Hepatocyte (in vitro differentiated cells): Measurements from ENCODE around the gene ADGRB3. TPM values are rescaled to one million over a fixed set of nuclear protein-coding genes. Genes with fewer than 3 reads are reported as not detected.

Experiments
- DNase-seq: peaks from one replicate; pipeline ENCODE4 v3.0.0-alpha.2; 2016; ENCODE audit warnings: low spot score
- H2AFZ ChIP-seq: fragments of 200-600 bp; sonication (generic); 2 replicates; pipeline ENCODE4 v1.6.0; 2016; ENCODE audit warnings: antibody characterized with exemption, mild to moderate bottlenecking
- H3K27ac ChIP-seq: fragments of 200-600 bp; sonication (generic); 2 replicates; pipeline ENCODE4 v1.5.1; 2016; ENCODE audit warnings: mild to moderate bottlenecking
- H3K27me3 ChIP-seq: fragments of 200-600 bp; sonication (generic); 2 replicates; pipeline ENCODE4 v1.6.1; 2016
- H3K36me3 ChIP-seq: fragments of 200-600 bp; sonication (generic); replicated peaks from 2 replicates; pipeline ENCODE4 v1.5.1; 2016; ENCODE audit warnings: low read depth; ENCODE audit not compliant: insufficient read depth
- H3K4me1 ChIP-seq: fragments of 200-600 bp; sonication (generic); 2 replicates; pipeline ENCODE4 v1.5.1; 2016; ENCODE audit warnings: mild to moderate bottlenecking, moderate library complexity; ENCODE audit not compliant: insufficient read depth
- H3K4me2 ChIP-seq: fragments of 200-600 bp; sonication (generic); 2 replicates; pipeline ENCODE4 v1.6.0; 2016
- H3K4me3 ChIP-seq: fragments of 200-600 bp; sonication (generic); 2 replicates; pipeline ENCODE4 v1.5.1; 2016; ENCODE audit warnings: mild to moderate bottlenecking
- H3K79me2 ChIP-seq: fragments of 200-600 bp; sonication (generic); 2 replicates; pipeline ENCODE4 v1.6.0; 2017; ENCODE audit warnings: mild to moderate bottlenecking
- H3K9me2 ChIP-seq: fragments of 200-600 bp; sonication (generic); replicated peaks from 2 replicates; pipeline ENCODE4 v1.6.0; 2017; ENCODE audit warnings: mild to moderate bottlenecking; ENCODE audit not compliant: insufficient read depth
- H3K9me3 ChIP-seq: fragments of 200-600 bp; sonication (generic); 2 replicates; pipeline ENCODE4 v1.5.1; 2016; ENCODE audit warnings: low read depth, mild to moderate bottlenecking
- H4K20me1 ChIP-seq: fragments of 200-600 bp; sonication (generic); 2 replicates; pipeline ENCODE4 v1.6.0; 2016; ENCODE audit warnings: mild to moderate bottlenecking; ENCODE audit not compliant: insufficient read depth, poor library complexity, severe bottlenecking
- CTCF ChIP-seq: fragments of 200-600 bp; sonication (generic); IDR thresholded peaks from 2 replicates; pipeline ENCODE4 v1.5.1; 2016; ENCODE audit warnings: antibody characterized with exemption, mild to moderate bottlenecking; ENCODE audit not compliant: poor library complexity
- EZH2 ChIP-seq: fragments of 200-600 bp; sonication (generic); IDR thresholded peaks from 2 replicates; pipeline ENCODE4 v1.6.1; 2016; ENCODE audit warnings: antibody characterized with exemption, mild to moderate bottlenecking, borderline replicate concordance
- EZH2phosphoT487 ChIP-seq: fragments of 200-600 bp; sonication (generic); IDR thresholded peaks from one replicate; pipeline ENCODE4 v1.6.1; 2018; ENCODE audit warnings: antibody characterized with exemption, mild to moderate bottlenecking, low read depth, moderate library complexity; ENCODE audit not compliant: unreplicated experiment, severe bottlenecking
- WGBS: methylation state at CpG from one replicate; pipeline ENCODE4 v1.1.6; 2016; ENCODE audit warnings: low lambda C conversion rate; ENCODE audit errors: missing lambda C conversion rate; 5-methylcytosine and 5-hydroxymethylcytosine counted together
- polyA plus RNA-seq: library from polyadenylated mRNA; unstranded; fragments of >200 nt; fragmentation: Nextera tagmentation; extraction: Ambion mirVana; gene quantifications from 2 replicates; pipeline ENCODE4 v1.2.1, GENCODE V29; 2016
- total RNA-seq: library from RNA; depleted of rRNA; stranded (reverse); fragments of >200 nt; gene quantifications from 2 replicates; pipeline ENCODE4 v1.2.3, GENCODE V29; 2014

ADGRB3 gene
- total and polyA plus RNA-seq, 2 experiments from 2014 or later = 0.17 to 2.2 TPM

GRCh38 chr6:68988698-68989097 lies 353.6 kb downstream of the ADGRB3 start:
- H3K4me2 ChIP-seq = no peak overlapping the region
- no peak for TF ChIP-seq EZH2phosphoT487
- 91% methylated on average over 2 of the region's 2 CpGs for WGBS
- no peaks in the 10 kb centered on the region for H3K79me2 ChIP-seq
- no peaks in the 10 kb centered on the region for H3K36me3 ChIP-seq
- no peak overlapping the region for H2AFZ ChIP-seq
- DNase-seq = no peak
- H3K4me1 ChIP-seq = no peaks in the 10 kb centered on the region
- no peak overlapping the region for H3K4me3 ChIP-seq
- no peaks in the 10 kb centered on the region for H3K9me3 ChIP-seq
- no peaks in the 10 kb centered on the region for H3K27me3 ChIP-seq
- no peak overlapping the region for H3K27ac ChIP-seq
- no peaks in the 10 kb centered on the region for H3K9me2 ChIP-seq
- no peaks in the 10 kb centered on the region for H4K20me1 ChIP-seq

DNA sequence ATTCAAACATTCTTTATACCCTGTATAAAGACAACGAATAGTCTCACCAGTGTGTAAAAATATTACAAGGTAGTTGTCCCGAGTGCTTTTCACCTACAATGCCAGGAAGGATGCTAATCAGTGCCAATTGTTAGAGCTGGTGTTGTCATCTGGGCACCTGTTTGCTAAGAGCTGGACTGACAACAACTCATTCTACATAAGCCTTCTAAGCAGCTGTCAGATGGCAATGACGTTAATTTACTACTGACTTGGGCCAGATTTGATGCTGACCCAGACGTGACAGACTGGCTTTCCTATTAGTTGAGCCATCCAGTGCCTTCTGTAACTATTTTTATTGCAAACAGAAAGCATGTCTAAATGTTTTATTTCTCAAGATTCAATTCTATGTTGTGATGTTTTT lies 355.2 kb downstream of the ADGRB3 start:
- WGBS = 73% methylated on average over 4 of the region's 4 CpGs
- Histone ChIP-seq H3K9me3 (no peaks in the 10 kb centered on the region), H3K9me2 (no peaks in the 10 kb centered on the region), H3K4me3 (no peak overlapping the region), H3K4me1 (peaks cover 3% of the 10 kb centered on the region), H4K20me1 (no peaks in the 10 kb centered on the region), H3K27me3 (no peaks in the 10 kb centered on the region), H3K79me2 (no peaks in the 10 kb centered on the region), H3K36me3 (no peaks in the 10 kb centered on the region), H3K4me2 (no peak overlapping the region), H3K27ac (no peak overlapping the region), H2AFZ (no peak overlapping the region)
- no peak for TF ChIP-seq CTCF
- TF ChIP-seq EZH2 = no peak
- no peak for TF ChIP-seq EZH2phosphoT487
- DNase-seq = no peak

GRCh38 chr6:68993911-68994310 lies 358.8 kb downstream of the ADGRB3 start:
- Histone ChIP-seq H3K4me1 (peaks cover 3% of the 10 kb centered on the region), H3K9me3 (no peaks in the 10 kb centered on the region), H3K9me2 (no peaks in the 10 kb centered on the region), H4K20me1 (no peaks in the 10 kb centered on the region), H3K4me2 (no peak overlapping the region), H3K27me3 (no peaks in the 10 kb centered on the region), H3K79me2 (no peaks in the 10 kb centered on the region), H2AFZ (no peak overlapping the region), H3K36me3 (no peaks in the 10 kb centered on the region), H3K27ac (no peak overlapping the region), H3K4me3 (no peak overlapping the region)
- DNase-seq = no peak
- no peak for TF ChIP-seq EZH2phosphoT487
- TF ChIP-seq CTCF = no peak
- no peak for TF ChIP-seq EZH2
- WGBS = 90% methylated on average over 5 of the region's 5 CpGs

- H3K27ac ChIP-seq = no peak overlapping the region
- H4K20me1 ChIP-seq = no peaks in the 10 kb centered on the region
- no peaks in the 10 kb centered on the region for H3K79me2 ChIP-seq
- no peaks in the 10 kb centered on the region for H3K9me2 ChIP-seq
- no peaks in the 10 kb centered on the region for H3K9me3 ChIP-seq
- no peak overlapping the region for H2AFZ ChIP-seq
- H3K4me3 ChIP-seq = no peak overlapping the region
- H3K27me3 ChIP-seq = no peaks in the 10 kb centered on the region
- TF ChIP-seq CTCF = no peak
- TF ChIP-seq EZH2 = no peak
- TF ChIP-seq EZH2phosphoT487 = no peak
- no peak for DNase-seq
- H3K4me2 ChIP-seq = no peak overlapping the region
- 64% methylated on average over 1 of the region's 1 CpG for WGBS
- H3K36me3 ChIP-seq = no peaks in the 10 kb centered on the region
- H3K4me1 ChIP-seq = peaks cover 3% of the 10 kb centered on the region
Observed at GRCh38 chr6:68994521-68994920, 359.4 kb downstream of the ADGRB3 start.
